GM12878 (cell line): ENCODE measurements around the gene TRIM13. TPM values are rescaled to one million over a fixed set of nuclear protein-coding genes. Genes with fewer than 3 reads are reported as not detected.

Source experiments
- ATAC-seq: fragments of 200-7000 bp; cut with Tn5 transposase; 3 replicates; pipeline ENCODE4 v1.9.1; 2020; ENCODE audit warnings: mild to moderate bottlenecking, moderate library complexity
- BruUV-seq: library from RNA; stranded (reverse); fragments of 400-500 nt; replicated peaks from 2 replicates; lab custom pipeline; 2021; lab: Mats Ljungman, UMichigan
- CTCF ChIA-PET: fragments of 300-600 bp; sonication (Branson Sonifier 250); formaldehyde crosslinking; extraction: SDS; loops from one replicate; lab custom pipeline; 2021; ENCODE audit warnings: inconsistent platforms; lab: Yijun Ruan, JAX
- POLR2A ChIA-PET: fragments of 350-600 bp; formaldehyde crosslinking; extraction: SDS; loops from one replicate; lab custom pipeline; 2021; ENCODE audit warnings: inconsistent platforms; lab: Charles Lee
- RAD21 ChIA-PET: fragments of 300-600 bp; sonication (Branson Sonifier 250); formaldehyde crosslinking; loops from one replicate; lab custom pipeline; 2023; ENCODE audit warnings: antibody characterized with exemption; ENCODE audit not compliant: unreplicated experiment; lab: Charles Lee
- SMC1A ChIA-PET: fragments of 300-600 bp; sonication (Branson Sonifier 250); formaldehyde crosslinking; loops from one replicate; lab custom pipeline; 2023; ENCODE audit not compliant: unreplicated experiment, uncharacterized antibody; lab: Charles Lee
- DNase-seq: peaks from one replicate; pipeline ENCODE4 v3.0.0-alpha.2; 2011; ENCODE audit warnings: low read depth, low spot score
- FAIRE-seq: peaks from 3 replicates; lab custom pipeline; 2011; peaks lifted over from hg19 to GRCh38; lab: Jason Lieb, UNC
- H2AFZ ChIP-seq: 2 replicates; pipeline ENCODE4 v1.6.0; 2011; ENCODE audit warnings: low read depth, low read length, control low read depth; ENCODE audit not compliant: control insufficient read depth
- H3K27ac ChIP-seq: 2 replicates; pipeline ENCODE4 v1.5.1; 2011; ENCODE audit warnings: control low read depth; ENCODE audit not compliant: control insufficient read depth, insufficient read depth
- H3K27me3 ChIP-seq, 2 experiments: replicated peaks in 1 of 2; 2 replicates each; pipeline versions ENCODE4 v1.6.0 to v1.6.1; 2011; ENCODE audit warnings: low read length in 1 of 2; ENCODE audit not compliant: control insufficient read depth in 2 of 2, insufficient read depth in 2 of 2
- H3K36me3 ChIP-seq, 2 experiments: 2 replicates each; pipeline ENCODE4 v1.5.1; 2011; ENCODE audit warnings: low read length in 1 of 2; ENCODE audit not compliant: control insufficient read depth in 2 of 2, insufficient read depth in 2 of 2
- H3K4me1 ChIP-seq: 2 replicates; pipeline ENCODE4 v1.6.1; 2011; ENCODE audit warnings: mild to moderate bottlenecking, low read length, moderate library complexity, mixed read lengths; ENCODE audit not compliant: control insufficient read depth, insufficient read depth
- H3K4me2 ChIP-seq: 2 replicates; pipeline ENCODE4 v1.6.0; 2011; ENCODE audit warnings: control low read depth; ENCODE audit not compliant: control insufficient read depth, insufficient read depth
- H3K4me3 ChIP-seq: fragments of 200-600 bp; sonication (generic); 2 replicates; pipeline ENCODE4 v1.5.1; 2016
- H3K79me2 ChIP-seq: 2 replicates; pipeline ENCODE4 v1.6.0; 2011; ENCODE audit warnings: low read length; ENCODE audit not compliant: control insufficient read depth, insufficient read depth
- H3K9ac ChIP-seq: 2 replicates; pipeline ENCODE4 v1.8.0; 2011; ENCODE audit warnings: low read length, control low read depth, mixed read lengths; ENCODE audit not compliant: control insufficient read depth, insufficient read depth
- H3K9me3 ChIP-seq: replicated peaks from 3 replicates; pipeline ENCODE4 v1.5.1; 2011; ENCODE audit warnings: mild to moderate bottlenecking, low read length; ENCODE audit not compliant: control insufficient read depth, insufficient read depth
- H4K20me1 ChIP-seq: 2 replicates; pipeline ENCODE4 v1.6.0; 2011; ENCODE audit not compliant: control insufficient read depth, insufficient read depth
- BCL3 ChIP-seq: IDR thresholded peaks from 2 replicates; pipeline ENCODE4 v1.6.1; 2011; ENCODE audit warnings: borderline replicate concordance, low read depth, mild to moderate bottlenecking, moderate library complexity, low read length; ENCODE audit not compliant: insufficient read depth, poor library complexity, severe bottlenecking
- HDAC6 ChIP-seq: fragments of 200-600 bp; sonication (generic); IDR thresholded peaks from one replicate; pipeline ENCODE4 v1.8.0; 2017; ENCODE audit warnings: antibody characterized with exemption; ENCODE audit not compliant: unreplicated experiment
- JUND ChIP-seq: IDR thresholded peaks from 2 replicates; pipeline ENCODE4 v1.6.1; 2012; ENCODE audit warnings: low read depth, mild to moderate bottlenecking, low read length, improper control_type of control experiment, moderate library complexity
- MEF2A ChIP-seq: IDR thresholded peaks from 2 replicates; pipeline ENCODE4 v1.6.1; 2011; ENCODE audit warnings: low read depth, mild to moderate bottlenecking, low read length, moderate library complexity; ENCODE audit not compliant: insufficient read depth
- MTA3 ChIP-seq: IDR thresholded peaks from 2 replicates; pipeline ENCODE4 v1.6.1; 2012; ENCODE audit warnings: low read length, inconsistent platforms, borderline replicate concordance
- NFIC ChIP-seq: IDR thresholded peaks from 2 replicates; pipeline ENCODE4 v1.6.1; 2012; ENCODE audit warnings: low read depth, mild to moderate bottlenecking, inconsistent platforms, low read length, moderate library complexity
- NFYA ChIP-seq: IDR thresholded peaks from 2 replicates; pipeline ENCODE4 v1.6.1; 2011; ENCODE audit warnings: low read depth, mild to moderate bottlenecking, low read length, improper control_type of control experiment, borderline replicate concordance
- POLR2AphosphoS5 ChIP-seq: IDR thresholded peaks from 2 replicates; pipeline ENCODE4 v1.6.1; 2011; ENCODE audit warnings: mild to moderate bottlenecking, low read length, inconsistent platforms
- RFX5 ChIP-seq: IDR thresholded peaks from 2 replicates; pipeline ENCODE4 v1.6.1; 2011; ENCODE audit warnings: low read depth, low read length, improper control_type of control experiment
- SREBF2 ChIP-seq: IDR thresholded peaks from 2 replicates; pipeline ENCODE4 v1.6.1; 2012; ENCODE audit warnings: mild to moderate bottlenecking, low read length
- WGBS: methylation state at CpG from one replicate; pipeline ENCODE4 v1.1.6; 2016; ENCODE audit warnings: low lambda C conversion rate; ENCODE audit not compliant: insufficient replicate concordance, insufficient coverage; ENCODE audit errors: missing lambda C conversion rate; 5-methylcytosine and 5-hydroxymethylcytosine counted together
- in situ Hi-C: fragments of 300-500 bp; cut with MboI; formaldehyde crosslinking; loops from 9 replicates; pipeline ENCODE4 v1.14.3; 2018; ENCODE audit warnings: mixed read lengths
- intact Hi-C: fragments of 100-400 bp; cut with micrococcal nuclease; formaldehyde crosslinking; loops from one replicate; pipeline ENCODE4 v1.14.2; 2022; ENCODE audit not compliant: unreplicated experiment
- polyA plus RNA-seq, 11 experiments: library from polyadenylated mRNA; depleted of rRNA in 4 of 11; unstranded in 6 of 11; stranded (reverse) in 5 of 11; fragments of >200 nt; fragmentation: Nextera tagmentation in 4 of 11; fragmentation: Illumina TruSeq in 1 of 11; extraction: Ambion mirVana in 4 of 11; extraction: Trizol in 1 of 11; gene quantifications; 1 replicate in 1 of 11; 2 replicates in 10 of 11; pipeline versions ENCODE4 v1.2.1 to v1.2.3, GENCODE V29; 2011 to 2016; ENCODE audit warnings: inconsistent platforms in 2 of 11, missing spikeins in 2 of 11, low read depth in 1 of 11
- total RNA-seq, 4 experiments: library from RNA; depleted of rRNA in 3 of 4; stranded (reverse); fragments of >200 nt in 3 of 4; fragmentation: Illumina TruSeq in 1 of 4; extraction: Trizol in 1 of 4; gene quantifications; 2 replicates each; pipeline versions ENCODE4 v1.2.1 to v1.2.3, GENCODE V29; 2013 to 2021
- TF ChIP-seq, protein P1 (sequence below): fragments of 450-650 bp; IDR thresholded peaks from 2 replicates; pipeline ENCODE4 v1.6.1; 2017; ENCODE audit warnings: mild to moderate bottlenecking, low read depth, inconsistent platforms; ENCODE audit not compliant: poor library complexity, severe bottlenecking
- TF ChIP-seq, protein P2 (sequence below): IDR thresholded peaks from 2 replicates; pipeline ENCODE4 v1.6.1; 2011; ENCODE audit warnings: borderline replicate concordance, low read depth, mild to moderate bottlenecking, moderate library complexity, mixed read lengths, low read length; ENCODE audit not compliant: insufficient read depth; ENCODE audit errors: extremely low read length
- TF ChIP-seq, protein P3 (sequence below), 3 experiments: IDR thresholded peaks in 2 of 3; conservative IDR thresholded peaks in 1 of 3; 2 replicates each; pipeline ENCODE4 v1.5.1; 2011; ENCODE audit warnings: low read depth in 3 of 3, low read length in 3 of 3, mild to moderate bottlenecking in 3 of 3, control low read depth in 2 of 3, moderate library complexity in 2 of 3, inconsistent platforms in 1 of 3, mixed read lengths in 1 of 3; ENCODE audit not compliant: control insufficient read depth in 2 of 3, insufficient read depth in 1 of 3; ENCODE audit errors: extremely low read depth in 1 of 3
- TF ChIP-seq, protein P4 (sequence below): fragments of 450-650 bp; IDR thresholded peaks from 2 replicates; pipeline ENCODE4 v1.6.1; 2017; ENCODE audit warnings: antibody characterized with exemption, mild to moderate bottlenecking, moderate library complexity

The TRIM13 gene
- total and polyA plus RNA-seq, 10 of the 15 experiments (the other 5 are each of a cell fraction or from before 2014, with no cell fraction given), result 15.4 to 33.8 (median 21.0) TPM

DNA sequence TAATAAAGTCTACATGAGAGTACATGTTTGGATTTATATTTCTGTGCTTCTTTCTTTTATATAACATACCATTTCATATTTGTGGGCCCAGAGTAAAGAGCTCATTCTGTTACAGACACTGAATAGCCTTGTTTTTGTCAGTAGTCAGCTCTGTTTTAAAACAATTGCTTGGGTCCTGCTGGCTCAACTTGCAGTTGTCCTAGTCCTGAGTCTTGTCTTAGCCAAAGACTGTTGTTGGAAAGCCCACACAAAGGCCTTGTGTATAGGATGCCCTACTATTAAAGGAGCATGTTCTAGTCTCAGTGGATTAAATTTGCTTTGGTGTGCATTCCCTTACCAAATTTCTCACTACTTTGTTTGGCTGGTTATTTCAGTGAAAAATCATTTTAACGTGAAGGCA, 14.6 kb downstream of the TRIM13 start:
- no peaks in the 10 kb centered on the region for H4K20me1 ChIP-seq
- POLR2A ChIA-PET, result no interaction called here
- WGBS, result 54% methylated on average over 1 of the region's 1 CpG
- TF ChIP-seq NFIC, result no peak
- no peak for TF ChIP-seq BCL3
- TF ChIP-seq JUND, result no peak
- no peak for TF ChIP-seq MEF2A
- TF ChIP-seq RFX5, result no peak
- TF ChIP-seq POLR2AphosphoS5, result no peak
- no peak for TF ChIP-seq HDAC6
- TF ChIP-seq MTA3, result no peak
- no peak for TF ChIP-seq SREBF2
- TF ChIP-seq, protein P1, sequence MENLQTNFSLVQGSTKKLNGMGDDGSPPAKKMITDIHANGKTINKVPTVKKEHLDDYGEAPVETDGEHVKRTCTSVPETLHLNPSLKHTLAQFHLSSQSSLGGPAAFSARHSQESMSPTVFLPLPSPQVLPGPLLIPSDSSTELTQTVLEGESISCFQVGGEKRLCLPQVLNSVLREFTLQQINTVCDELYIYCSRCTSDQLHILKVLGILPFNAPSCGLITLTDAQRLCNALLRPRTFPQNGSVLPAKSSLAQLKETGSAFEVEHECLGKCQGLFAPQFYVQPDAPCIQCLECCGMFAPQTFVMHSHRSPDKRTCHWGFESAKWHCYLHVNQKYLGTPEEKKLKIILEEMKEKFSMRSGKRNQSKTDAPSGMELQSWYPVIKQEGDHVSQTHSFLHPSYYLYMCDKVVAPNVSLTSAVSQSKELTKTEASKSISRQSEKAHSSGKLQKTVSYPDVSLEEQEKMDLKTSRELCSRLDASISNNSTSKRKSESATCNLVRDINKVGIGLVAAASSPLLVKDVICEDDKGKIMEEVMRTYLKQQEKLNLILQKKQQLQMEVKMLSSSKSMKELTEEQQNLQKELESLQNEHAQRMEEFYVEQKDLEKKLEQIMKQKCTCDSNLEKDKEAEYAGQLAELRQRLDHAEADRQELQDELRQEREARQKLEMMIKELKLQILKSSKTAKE, result no peak
- TF ChIP-seq, protein P2, sequence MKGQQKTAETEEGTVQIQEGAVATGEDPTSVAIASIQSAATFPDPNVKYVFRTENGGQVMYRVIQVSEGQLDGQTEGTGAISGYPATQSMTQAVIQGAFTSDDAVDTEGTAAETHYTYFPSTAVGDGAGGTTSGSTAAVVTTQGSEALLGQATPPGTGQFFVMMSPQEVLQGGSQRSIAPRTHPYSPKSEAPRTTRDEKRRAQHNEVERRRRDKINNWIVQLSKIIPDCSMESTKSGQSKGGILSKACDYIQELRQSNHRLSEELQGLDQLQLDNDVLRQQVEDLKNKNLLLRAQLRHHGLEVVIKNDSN, result no peak
- TF ChIP-seq, protein P3, sequence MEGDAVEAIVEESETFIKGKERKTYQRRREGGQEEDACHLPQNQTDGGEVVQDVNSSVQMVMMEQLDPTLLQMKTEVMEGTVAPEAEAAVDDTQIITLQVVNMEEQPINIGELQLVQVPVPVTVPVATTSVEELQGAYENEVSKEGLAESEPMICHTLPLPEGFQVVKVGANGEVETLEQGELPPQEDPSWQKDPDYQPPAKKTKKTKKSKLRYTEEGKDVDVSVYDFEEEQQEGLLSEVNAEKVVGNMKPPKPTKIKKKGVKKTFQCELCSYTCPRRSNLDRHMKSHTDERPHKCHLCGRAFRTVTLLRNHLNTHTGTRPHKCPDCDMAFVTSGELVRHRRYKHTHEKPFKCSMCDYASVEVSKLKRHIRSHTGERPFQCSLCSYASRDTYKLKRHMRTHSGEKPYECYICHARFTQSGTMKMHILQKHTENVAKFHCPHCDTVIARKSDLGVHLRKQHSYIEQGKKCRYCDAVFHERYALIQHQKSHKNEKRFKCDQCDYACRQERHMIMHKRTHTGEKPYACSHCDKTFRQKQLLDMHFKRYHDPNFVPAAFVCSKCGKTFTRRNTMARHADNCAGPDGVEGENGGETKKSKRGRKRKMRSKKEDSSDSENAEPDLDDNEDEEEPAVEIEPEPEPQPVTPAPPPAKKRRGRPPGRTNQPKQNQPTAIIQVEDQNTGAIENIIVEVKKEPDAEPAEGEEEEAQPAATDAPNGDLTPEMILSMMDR (IDR thresholded peaks at IDR 0.05 in 2 of 3, conservative IDR thresholded peaks at IDR 0.05 in 1 of 3; ENCODE audit: control insufficient read depth in 2 of 3, extremely low read depth in 1 of 3, insufficient read depth in 1 of 3, low read depth in 3 of 3, low read length in 3 of 3), result no peak
- TF ChIP-seq, protein P4, sequence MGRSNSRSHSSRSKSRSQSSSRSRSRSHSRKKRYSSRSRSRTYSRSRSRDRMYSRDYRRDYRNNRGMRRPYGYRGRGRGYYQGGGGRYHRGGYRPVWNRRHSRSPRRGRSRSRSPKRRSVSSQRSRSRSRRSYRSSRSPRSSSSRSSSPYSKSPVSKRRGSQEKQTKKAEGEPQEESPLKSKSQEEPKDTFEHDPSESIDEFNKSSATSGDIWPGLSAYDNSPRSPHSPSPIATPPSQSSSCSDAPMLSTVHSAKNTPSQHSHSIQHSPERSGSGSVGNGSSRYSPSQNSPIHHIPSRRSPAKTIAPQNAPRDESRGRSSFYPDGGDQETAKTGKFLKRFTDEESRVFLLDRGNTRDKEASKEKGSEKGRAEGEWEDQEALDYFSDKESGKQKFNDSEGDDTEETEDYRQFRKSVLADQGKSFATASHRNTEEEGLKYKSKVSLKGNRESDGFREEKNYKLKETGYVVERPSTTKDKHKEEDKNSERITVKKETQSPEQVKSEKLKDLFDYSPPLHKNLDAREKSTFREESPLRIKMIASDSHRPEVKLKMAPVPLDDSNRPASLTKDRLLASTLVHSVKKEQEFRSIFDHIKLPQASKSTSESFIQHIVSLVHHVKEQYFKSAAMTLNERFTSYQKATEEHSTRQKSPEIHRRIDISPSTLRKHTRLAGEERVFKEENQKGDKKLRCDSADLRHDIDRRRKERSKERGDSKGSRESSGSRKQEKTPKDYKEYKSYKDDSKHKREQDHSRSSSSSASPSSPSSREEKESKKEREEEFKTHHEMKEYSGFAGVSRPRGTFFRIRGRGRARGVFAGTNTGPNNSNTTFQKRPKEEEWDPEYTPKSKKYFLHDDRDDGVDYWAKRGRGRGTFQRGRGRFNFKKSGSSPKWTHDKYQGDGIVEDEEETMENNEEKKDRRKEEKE, result no peak
- no peak for TF ChIP-seq NFYA

More for the DNA sequence above, 14.6 kb downstream of the TRIM13 start:
- intact Hi-C loops (no loop called here), in situ Hi-C loops (no loop called here)
- H3K9ac ChIP-seq, result no peak overlapping the region
- H3K4me1 ChIP-seq, result no peaks in the 10 kb centered on the region
- H3K4me2 ChIP-seq, result no peak overlapping the region
- H3K27me3 ChIP-seq, result no peaks in the 10 kb centered on the region
- H3K36me3 ChIP-seq, result peaks cover 0 to 13% of the 10 kb centered on the region in 2 experiments
- H3K4me3 ChIP-seq, result no peak overlapping the region
- ChIA-PET SMC1A (interaction anchor here (1.1 to 2.0 kb wide), 3 partner anchors 12 to 32 kb away, joined by 3 to 4 read pairs (median 4); no protein-coding TSS in a partner anchor), CTCF (interaction anchor here (0.7 kb wide), 1 partner anchor 181 kb away, joined by 3 read pairs; no protein-coding TSS in a partner anchor), RAD21 (interaction anchor here (1.0 to 1.4 kb wide), 2 partner anchors 12 to 50 kb away, joined by 3 to 5 read pairs; no protein-coding TSS in a partner anchor)
- no TSS peak for BruUV-seq
- no peaks in the 10 kb centered on the region for H3K9me3 ChIP-seq
- no peak overlapping the region for H3K27ac ChIP-seq
- ATAC-seq, result no peak
- no peak overlapping the region for H2AFZ ChIP-seq
- no peak for FAIRE-seq
- peaks cover 3% of the 10 kb centered on the region for H3K79me2 ChIP-seq
- DNase-seq, result no peak
